Endodermal cell (in vitro differentiated cells): ENCODE results near the gene MAN1A2. TPM values are rescaled to one million over a fixed set of nuclear protein-coding genes. Genes with fewer than 3 reads are reported as not detected.

Source experiments
- DNase-seq: peaks from one replicate; pipeline ENCODE4 v3.0.0-alpha.2; 2017
- H3K27ac ChIP-seq: 2 replicates; pipeline ENCODE4 v1.5.1; 2013; ENCODE audit warnings: mild to moderate bottlenecking, low read depth, low read length, moderate library complexity
- H3K27me3 ChIP-seq: 2 replicates; pipeline ENCODE4 v1.6.1; 2013; ENCODE audit warnings: mild to moderate bottlenecking, low read length, moderate library complexity; ENCODE audit not compliant: insufficient read depth, control insufficient read depth, poor library complexity, severe bottlenecking
- H3K36me3 ChIP-seq: 2 replicates; pipeline ENCODE4 v1.7.0; 2013; ENCODE audit warnings: mild to moderate bottlenecking, low read length, moderate library complexity; ENCODE audit not compliant: control insufficient read depth, insufficient read depth
- H3K4me1 ChIP-seq: one replicate; pipeline ENCODE4 v1.7.0; 2013; ENCODE audit warnings: low read length; ENCODE audit not compliant: control insufficient read depth, insufficient read depth
- H3K4me3 ChIP-seq: 2 replicates; pipeline ENCODE4 v1.5.1; 2013; ENCODE audit warnings: mild to moderate bottlenecking, low read length, moderate library complexity
- H3K9ac ChIP-seq: 2 replicates; pipeline ENCODE4 v1.6.1; 2013; ENCODE audit warnings: mild to moderate bottlenecking, low read length, moderate library complexity; ENCODE audit not compliant: poor library complexity, severe bottlenecking; ENCODE audit errors: extremely low read depth
- H3K9me3 ChIP-seq: 2 replicates; pipeline ENCODE4 v1.6.1; 2013; ENCODE audit warnings: mild to moderate bottlenecking, low read length, moderate library complexity; ENCODE audit not compliant: control insufficient read depth
- H3K27ac Mint-ChIP-seq: 2 replicates; pipeline ENCODE4 v1.8.0; 2020; ENCODE audit warnings: mixed read lengths
- H3K27me3 Mint-ChIP-seq: 2 replicates; pipeline ENCODE4 v1.8.0; 2021; ENCODE audit warnings: mild to moderate bottlenecking, mixed read lengths; ENCODE audit not compliant: insufficient read depth
- H3K36me3 Mint-ChIP-seq: 2 replicates; pipeline ENCODE4 v1.8.0; 2020; ENCODE audit warnings: low read depth, mixed read lengths
- H3K4me1 Mint-ChIP-seq: 2 replicates; pipeline ENCODE4 v1.8.0; 2020; ENCODE audit warnings: mixed read lengths
- H3K4me3 Mint-ChIP-seq: 2 replicates; pipeline ENCODE4 v1.8.0; 2020; ENCODE audit warnings: mild to moderate bottlenecking, moderate library complexity, mixed read lengths
- H3K9me3 Mint-ChIP-seq: 2 replicates; pipeline ENCODE4 v1.8.0; 2020; ENCODE audit warnings: mild to moderate bottlenecking, mixed read lengths
- CTCF ChIP-seq: fragments of 200-600 bp; sonication (generic); conservative IDR thresholded peaks from 2 replicates; pipeline ENCODE4 v1.5.0; 2021; ENCODE audit warnings: antibody characterized with exemption, mild to moderate bottlenecking
- WGBS, 2 experiments: methylation state at CpG; one replicate each; pipeline versions ENCODE4 v1.1.5 to v1.1.7; 2013; ENCODE audit warnings: missing lambda C conversion rate in 2 of 2, mixed read lengths in 1 of 2; ENCODE audit not compliant: insufficient coverage in 1 of 2, insufficient read length in 1 of 2; 5-methylcytosine and 5-hydroxymethylcytosine counted together
- total RNA-seq, 2 donors: library from RNA; stranded (reverse); fragmentation: NEBNext Ultra II Directional in 1 of 2; extraction: Animal tissue kit (Norgen Biotek cat#: 25700) in 1 of 2; gene quantifications; 2 replicates in 1 of 2; 3 replicates in 1 of 2; pipeline ENCODE4 v1.2.1, GENCODE V29; 2021

The MAN1A2 gene
- total RNA-seq, 2 donors from 2014 or later, result 33.3 to 40.9 TPM

- 90 to 100% methylated on average over 2 to 4 of the region's 4 CpGs for WGBS, 2 experiments
- H3K27me3 ChIP-seq, result no peaks in the 10 kb centered on the region
- no peaks in the 10 kb centered on the region for H3K36me3 ChIP-seq
- Mint-ChIP-seq H3K36me3 (no peaks in the 10 kb centered on the region), H3K4me1 (peaks cover 6% of the 10 kb centered on the region), H3K4me3 (no peak overlapping the region), H3K27ac (no peak overlapping the region), H3K27me3 (no peaks in the 10 kb centered on the region), H3K9me3 (no peaks in the 10 kb centered on the region)
- no peaks in the 10 kb centered on the region for H3K9me3 ChIP-seq
- no peaks in the 10 kb centered on the region for H3K4me1 ChIP-seq
- TF ChIP-seq CTCF, result no peak
- no peak overlapping the region for H3K9ac ChIP-seq
- no peak overlapping the region for H3K4me3 ChIP-seq
- DNase-seq, result no peak
- H3K27ac ChIP-seq, result no peak overlapping the region
Measured at GRCh38 chr1:117578466-117578865, 211.2 kb downstream of the MAN1A2 start.

Other genes starting within 250 kb of the MAN1A2 start
- 10 to 100 TPM; 13.4 to 16.5 TPM for gene TRIM45, start 245.7 kb upstream of the MAN1A2 start, total RNA-seq
- gene VTCN1, start 156.5 kb upstream of the MAN1A2 start, total RNA-seq, result not detected
- 1 to 10 TPM; 1.0 to 1.4 TPM for gene TENT5C, start 238.6 kb downstream of the MAN1A2 start, total RNA-seq